ENCODE results near the gene UBXN2A.

GRCh38 chr2:24012521-24013188 is 72.4 kb downstream of the UBXN2A start:
- TF ChIP-seq MAX (IDR thresholded peaks at IDR 0.05) (no peak), HDAC6 (IDR thresholded peaks at IDR 0.05; ENCODE audit: low read depth, low read length) (no peak)
- TF ChIP-seq, protein P1, sequence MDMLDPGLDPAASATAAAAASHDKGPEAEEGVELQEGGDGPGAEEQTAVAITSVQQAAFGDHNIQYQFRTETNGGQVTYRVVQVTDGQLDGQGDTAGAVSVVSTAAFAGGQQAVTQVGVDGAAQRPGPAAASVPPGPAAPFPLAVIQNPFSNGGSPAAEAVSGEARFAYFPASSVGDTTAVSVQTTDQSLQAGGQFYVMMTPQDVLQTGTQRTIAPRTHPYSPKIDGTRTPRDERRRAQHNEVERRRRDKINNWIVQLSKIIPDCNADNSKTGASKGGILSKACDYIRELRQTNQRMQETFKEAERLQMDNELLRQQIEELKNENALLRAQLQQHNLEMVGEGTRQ (IDR thresholded peaks at IDR 0.05; ENCODE audit: low read length) = no peak

All from H1 (cell line).